Keratinocyte (primary cell): ENCODE results near the gene DPP10. TPM values are rescaled to one million over a fixed set of nuclear protein-coding genes. Genes with fewer than 3 reads are reported as not detected.

Experiments
- DNase-seq: peaks from one replicate; pipeline ENCODE4 v3.0.0-alpha.2; 2011; ENCODE audit warnings: low read depth, missing footprints, low spot score
- FAIRE-seq: peaks from 2 replicates; lab custom pipeline; 2011; peaks lifted over from hg19 to GRCh38; lab: Jason Lieb, UNC
- H2AFZ ChIP-seq: 2 replicates; pipeline ENCODE4 v1.6.0; 2012; ENCODE audit warnings: low read length, control low read depth, inconsistent platforms; ENCODE audit not compliant: control insufficient read depth
- H3K27ac ChIP-seq: 2 replicates; pipeline ENCODE4 v1.5.1; 2011; ENCODE audit warnings: low read length; ENCODE audit not compliant: control insufficient read depth, insufficient read depth
- H3K27me3 ChIP-seq: 3 replicates; pipeline ENCODE4 v1.6.0; 2011; ENCODE audit warnings: low read length; ENCODE audit not compliant: control insufficient read depth, insufficient read depth; ENCODE audit errors: extremely low read depth
- H3K36me3 ChIP-seq, 2 experiments: 2 replicates in 1 of 2; 3 replicates in 1 of 2; pipeline ENCODE4 v1.5.1; 2011; ENCODE audit warnings: low read length in 2 of 2, mild to moderate bottlenecking in 1 of 2; ENCODE audit not compliant: control insufficient read depth in 2 of 2, insufficient read depth in 2 of 2; ENCODE audit errors: extremely low read depth in 1 of 2
- H3K4me1 ChIP-seq: 3 replicates; pipeline ENCODE4 v1.5.1; 2011; ENCODE audit warnings: low read length; ENCODE audit not compliant: control insufficient read depth, insufficient read depth; ENCODE audit errors: extremely low read depth
- H3K4me2 ChIP-seq: 3 replicates; pipeline ENCODE4 v1.6.0; 2011; ENCODE audit warnings: low read depth, low read length; ENCODE audit not compliant: control insufficient read depth, insufficient read depth; ENCODE audit errors: extremely low read depth
- H3K4me3 ChIP-seq, 3 experiments: fragments of 200-600 bp in 1 of 3; sonication (generic) in 1 of 3; 2 replicates in 2 of 3; 3 replicates in 1 of 3; pipeline ENCODE4 v1.5.1; 2011 to 2016; ENCODE audit warnings: low read length in 3 of 3, mild to moderate bottlenecking in 3 of 3, control low read depth in 2 of 3, inconsistent platforms in 1 of 3, low read depth in 1 of 3, mixed read lengths in 1 of 3, mixed run types in 1 of 3, moderate library complexity in 1 of 3; ENCODE audit not compliant: control insufficient read depth in 2 of 3, insufficient read depth in 2 of 3; ENCODE audit errors: extremely low read depth in 1 of 3
- H3K79me2 ChIP-seq: 2 replicates; pipeline ENCODE4 v1.6.0; 2012; ENCODE audit warnings: low read length; ENCODE audit not compliant: control insufficient read depth, insufficient read depth
- H3K9ac ChIP-seq: 3 replicates; pipeline ENCODE4 v1.6.0; 2011; ENCODE audit warnings: low read length; ENCODE audit not compliant: control insufficient read depth, insufficient read depth; ENCODE audit errors: extremely low read depth
- H3K9me1 ChIP-seq: 3 replicates; pipeline ENCODE4 v1.6.0; 2011; ENCODE audit warnings: low read length; ENCODE audit not compliant: control insufficient read depth, insufficient read depth; ENCODE audit errors: extremely low read depth
- H3K9me3 ChIP-seq: 2 replicates; pipeline ENCODE4 v1.5.1; 2012; ENCODE audit warnings: low read depth, low read length; ENCODE audit not compliant: control insufficient read depth
- H4K20me1 ChIP-seq: 3 replicates; pipeline ENCODE4 v1.6.0; 2011; ENCODE audit warnings: low read length; ENCODE audit not compliant: control insufficient read depth, insufficient read depth; ENCODE audit errors: extremely low read depth
- EZH2 ChIP-seq: IDR thresholded peaks from one replicate; pipeline ENCODE4 v1.6.1; 2012; ENCODE audit warnings: inconsistent platforms, mild to moderate bottlenecking, low read length, moderate library complexity
- dilution Hi-C: fragments of 300-500 bp; cut with MboI; formaldehyde crosslinking; loops from one replicate; pipeline ENCODE4 v1.7.0; 2020; ENCODE audit warnings: low sequenced_read_pairs; ENCODE audit not compliant: extremely low pct_ligation_motif_present
- polyA plus RNA-seq, 5 experiments: library from polyadenylated mRNA; depleted of rRNA in 3 of 5; stranded (reverse) in 3 of 5; stranded (forward) in 1 of 5; unstranded in 1 of 5; fragments of >200 nt; gene quantifications; 1 replicate in 1 of 5; 2 replicates in 3 of 5; 3 replicates in 1 of 5; pipeline versions ENCODE4 v1.2.1 to v1.2.3, GENCODE V29; 2011 to 2012; ENCODE audit warnings: missing spikeins in 2 of 5, low read depth in 1 of 5, low replicate concordance in 1 of 5
- TF ChIP-seq, protein P1 (sequence below), 3 experiments: IDR thresholded peaks in 1 of 3; conservative IDR thresholded peaks in 1 of 3; optimal IDR thresholded peaks in 1 of 3; 2 replicates in 2 of 3; 3 replicates in 1 of 3; pipeline versions ENCODE3 to v1.5.1; 2011; ENCODE audit warnings: low read length in 3 of 3, mild to moderate bottlenecking in 3 of 3, moderate library complexity in 2 of 3, control low read depth in 1 of 3, inconsistent platforms in 1 of 3; ENCODE audit not compliant: insufficient read depth in 2 of 3; ENCODE audit errors: extremely low read depth in 1 of 3

DPP10 gene
- polyA plus RNA-seq, 1 donor (not counting 4 experiments of a cell fraction or from before 2014, with no cell fraction given), result not detected

- H3K4me1 ChIP-seq, result no peaks in the 10 kb centered on the region
- H3K4me2 ChIP-seq, result no peak overlapping the region
- no peaks in the 10 kb centered on the region for H3K9me3 ChIP-seq
- DNase-seq (no peak), FAIRE-seq (no peak)
- dilution Hi-C loops, result no loop called here
- TF ChIP-seq, protein P1, sequence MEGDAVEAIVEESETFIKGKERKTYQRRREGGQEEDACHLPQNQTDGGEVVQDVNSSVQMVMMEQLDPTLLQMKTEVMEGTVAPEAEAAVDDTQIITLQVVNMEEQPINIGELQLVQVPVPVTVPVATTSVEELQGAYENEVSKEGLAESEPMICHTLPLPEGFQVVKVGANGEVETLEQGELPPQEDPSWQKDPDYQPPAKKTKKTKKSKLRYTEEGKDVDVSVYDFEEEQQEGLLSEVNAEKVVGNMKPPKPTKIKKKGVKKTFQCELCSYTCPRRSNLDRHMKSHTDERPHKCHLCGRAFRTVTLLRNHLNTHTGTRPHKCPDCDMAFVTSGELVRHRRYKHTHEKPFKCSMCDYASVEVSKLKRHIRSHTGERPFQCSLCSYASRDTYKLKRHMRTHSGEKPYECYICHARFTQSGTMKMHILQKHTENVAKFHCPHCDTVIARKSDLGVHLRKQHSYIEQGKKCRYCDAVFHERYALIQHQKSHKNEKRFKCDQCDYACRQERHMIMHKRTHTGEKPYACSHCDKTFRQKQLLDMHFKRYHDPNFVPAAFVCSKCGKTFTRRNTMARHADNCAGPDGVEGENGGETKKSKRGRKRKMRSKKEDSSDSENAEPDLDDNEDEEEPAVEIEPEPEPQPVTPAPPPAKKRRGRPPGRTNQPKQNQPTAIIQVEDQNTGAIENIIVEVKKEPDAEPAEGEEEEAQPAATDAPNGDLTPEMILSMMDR (optimal IDR thresholded peaks at IDR 0.05 in 1 of 3, IDR thresholded peaks at IDR 0.05 in 1 of 3, conservative IDR thresholded peaks at IDR 0.05 in 1 of 3; ENCODE audit: extremely low read depth in 1 of 3, insufficient read depth in 2 of 3, low read length in 3 of 3), result no peak
- TF ChIP-seq EZH2, result no peak
- H3K36me3 ChIP-seq, result no peaks in the 10 kb centered on the region
- no peaks in the 10 kb centered on the region for H4K20me1 ChIP-seq
- H3K27me3 ChIP-seq, result no peaks in the 10 kb centered on the region
- no peaks in the 10 kb centered on the region for H3K79me2 ChIP-seq
- H3K4me3 ChIP-seq, result no peak overlapping the region
- H3K27ac ChIP-seq, result no peak overlapping the region
- no peak overlapping the region for H2AFZ ChIP-seq
- H3K9me1 ChIP-seq, result no peaks in the 10 kb centered on the region
- H3K9ac ChIP-seq, result no peak overlapping the region
These were observed 946.6 kb downstream of the DPP10 start for GRCh38 chr2:115389024-115389423.

- H3K9me1 ChIP-seq, result no peaks in the 10 kb centered on the region
- no peak overlapping the region for H3K4me2 ChIP-seq
- H3K9me3 ChIP-seq, result no peaks in the 10 kb centered on the region
- no peak overlapping the region for H3K4me3 ChIP-seq
- dilution Hi-C loops, result no loop called here
- H3K27ac ChIP-seq, result no peak overlapping the region
- FAIRE-seq, result no peak
- H3K9ac ChIP-seq, result no peak overlapping the region
- H3K4me1 ChIP-seq, result no peaks in the 10 kb centered on the region
- H3K79me2 ChIP-seq, result no peaks in the 10 kb centered on the region
- TF ChIP-seq, protein P1 (optimal IDR thresholded peaks at IDR 0.05 in 1 of 3, IDR thresholded peaks at IDR 0.05 in 1 of 3, conservative IDR thresholded peaks at IDR 0.05 in 1 of 3; ENCODE audit: extremely low read depth in 1 of 3, insufficient read depth in 2 of 3, low read length in 3 of 3), result no peak
- no peak for TF ChIP-seq EZH2
- no peaks in the 10 kb centered on the region for H4K20me1 ChIP-seq
- no peak for DNase-seq
- no peaks in the 10 kb centered on the region for H3K36me3 ChIP-seq
- no peak overlapping the region for H2AFZ ChIP-seq
- H3K27me3 ChIP-seq, result no peaks in the 10 kb centered on the region
These were observed 947.6 kb downstream of the DPP10 start for GRCh38 chr2:115389898-115390565.
